ENCODE measurements around the gene NKTR.

The NKTR gene

DNA sequence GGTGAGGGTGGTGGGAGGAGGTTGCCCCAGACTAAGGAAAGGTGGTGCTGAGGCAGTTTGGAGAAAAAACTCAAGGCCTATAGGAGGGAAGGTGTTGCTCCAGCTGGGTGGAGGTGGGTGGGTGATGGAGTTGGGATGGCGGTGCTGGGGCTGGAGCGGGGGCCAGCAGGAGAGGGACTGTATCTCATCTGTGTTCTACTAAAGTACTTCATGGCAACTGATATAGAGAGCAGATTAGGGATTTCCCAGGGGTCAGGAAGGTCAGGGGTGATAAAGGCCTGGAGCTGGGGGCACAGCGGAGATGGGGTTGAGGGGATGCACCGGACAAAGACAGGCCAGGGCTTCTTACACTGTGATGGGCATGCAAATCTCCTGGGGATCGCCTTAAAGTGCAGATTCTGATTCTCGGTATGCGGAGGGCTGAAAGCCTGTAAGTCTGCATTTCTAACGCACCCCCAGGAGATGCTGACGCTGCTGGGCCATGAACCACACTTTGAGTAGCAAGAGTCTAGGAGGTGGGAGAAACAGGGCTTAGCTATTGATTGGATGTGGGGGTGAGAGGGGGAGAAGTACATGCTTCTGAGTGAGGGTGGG lies 89.0 kb downstream of the NKTR start:
- Histone ChIP-seq H3K4me3 (ENCODE audit: low read depth, low read length) (no peak overlapping the region), H3K9me3 (ENCODE audit: control insufficient read depth, insufficient read depth, low read depth, low read length) (no peaks in the 10 kb centered on the region), H3K36me3 (ENCODE audit: control insufficient read depth in 2 of 2, insufficient read depth in 1 of 2, low read length in 2 of 2) (no peaks in the 10 kb centered on the region), H3K4me1 (ENCODE audit: control insufficient read depth, insufficient read depth, low read length) (no peaks in the 10 kb centered on the region), H3K27ac (ENCODE audit: extremely low read depth, low read depth, low read length) (no peak overlapping the region)
- CTCF ChIA-PET: interaction anchor here (0.9 kb wide), 1 partner anchor 29 kb away, joined by 3 read pairs; no protein-coding TSS in a partner anchor
- TF ChIP-seq HOXC10 (CRISPR knock-in tag; IDR thresholded peaks at IDR 0.05) (no peak), ZNF548 (tag by site-specific recombination; IDR thresholded peaks at IDR 0.05) (no peak), ZNF221 (tag by site-specific recombination; IDR thresholded peaks at IDR 0.05; ENCODE audit: borderline replicate concordance) (no peak), KLF16 (tag by site-specific recombination; IDR thresholded peaks at IDR 0.05) (no peak), ZNF514 (tag by site-specific recombination; IDR thresholded peaks at IDR 0.05) (no peak), ZNF670 (tag by site-specific recombination; IDR thresholded peaks at IDR 0.05; ENCODE audit: low read depth) (no peak), ZFP41 (tag by site-specific recombination; IDR thresholded peaks at IDR 0.05; ENCODE audit: borderline replicate concordance) (no peak), ZNF121 (tag by site-specific recombination; IDR thresholded peaks at IDR 0.05) (no peak), ZNF239 (tag by site-specific recombination; IDR thresholded peaks at IDR 0.05) (no peak), ZNF404 (tag by site-specific recombination; IDR thresholded peaks at IDR 0.05) (no peak), MZF1 (tag by site-specific recombination; IDR thresholded peaks at IDR 0.05; ENCODE audit: borderline replicate concordance) (no peak), ZNF19 (tag by site-specific recombination; IDR thresholded peaks at IDR 0.05; ENCODE audit: low read depth) (no peak), TCF7L2 (IDR thresholded peaks at IDR 0.05; ENCODE audit: borderline replicate concordance, low read depth, low read length) (no peak), ZNF335 (tag by site-specific recombination; conservative IDR thresholded peaks at IDR 0.05) (no peak)
- TF ChIP-seq, protein P1, sequence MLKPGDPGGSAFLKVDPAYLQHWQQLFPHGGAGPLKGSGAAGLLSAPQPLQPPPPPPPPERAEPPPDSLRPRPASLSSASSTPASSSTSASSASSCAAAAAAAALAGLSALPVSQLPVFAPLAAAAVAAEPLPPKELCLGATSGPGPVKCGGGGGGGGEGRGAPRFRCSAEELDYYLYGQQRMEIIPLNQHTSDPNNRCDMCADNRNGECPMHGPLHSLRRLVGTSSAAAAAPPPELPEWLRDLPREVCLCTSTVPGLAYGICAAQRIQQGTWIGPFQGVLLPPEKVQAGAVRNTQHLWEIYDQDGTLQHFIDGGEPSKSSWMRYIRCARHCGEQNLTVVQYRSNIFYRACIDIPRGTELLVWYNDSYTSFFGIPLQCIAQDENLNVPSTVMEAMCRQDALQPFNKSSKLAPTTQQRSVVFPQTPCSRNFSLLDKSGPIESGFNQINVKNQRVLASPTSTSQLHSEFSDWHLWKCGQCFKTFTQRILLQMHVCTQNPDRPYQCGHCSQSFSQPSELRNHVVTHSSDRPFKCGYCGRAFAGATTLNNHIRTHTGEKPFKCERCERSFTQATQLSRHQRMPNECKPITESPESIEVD (tag by site-specific recombination; IDR thresholded peaks at IDR 0.05): no peak
- TF ChIP-seq, protein P2, sequence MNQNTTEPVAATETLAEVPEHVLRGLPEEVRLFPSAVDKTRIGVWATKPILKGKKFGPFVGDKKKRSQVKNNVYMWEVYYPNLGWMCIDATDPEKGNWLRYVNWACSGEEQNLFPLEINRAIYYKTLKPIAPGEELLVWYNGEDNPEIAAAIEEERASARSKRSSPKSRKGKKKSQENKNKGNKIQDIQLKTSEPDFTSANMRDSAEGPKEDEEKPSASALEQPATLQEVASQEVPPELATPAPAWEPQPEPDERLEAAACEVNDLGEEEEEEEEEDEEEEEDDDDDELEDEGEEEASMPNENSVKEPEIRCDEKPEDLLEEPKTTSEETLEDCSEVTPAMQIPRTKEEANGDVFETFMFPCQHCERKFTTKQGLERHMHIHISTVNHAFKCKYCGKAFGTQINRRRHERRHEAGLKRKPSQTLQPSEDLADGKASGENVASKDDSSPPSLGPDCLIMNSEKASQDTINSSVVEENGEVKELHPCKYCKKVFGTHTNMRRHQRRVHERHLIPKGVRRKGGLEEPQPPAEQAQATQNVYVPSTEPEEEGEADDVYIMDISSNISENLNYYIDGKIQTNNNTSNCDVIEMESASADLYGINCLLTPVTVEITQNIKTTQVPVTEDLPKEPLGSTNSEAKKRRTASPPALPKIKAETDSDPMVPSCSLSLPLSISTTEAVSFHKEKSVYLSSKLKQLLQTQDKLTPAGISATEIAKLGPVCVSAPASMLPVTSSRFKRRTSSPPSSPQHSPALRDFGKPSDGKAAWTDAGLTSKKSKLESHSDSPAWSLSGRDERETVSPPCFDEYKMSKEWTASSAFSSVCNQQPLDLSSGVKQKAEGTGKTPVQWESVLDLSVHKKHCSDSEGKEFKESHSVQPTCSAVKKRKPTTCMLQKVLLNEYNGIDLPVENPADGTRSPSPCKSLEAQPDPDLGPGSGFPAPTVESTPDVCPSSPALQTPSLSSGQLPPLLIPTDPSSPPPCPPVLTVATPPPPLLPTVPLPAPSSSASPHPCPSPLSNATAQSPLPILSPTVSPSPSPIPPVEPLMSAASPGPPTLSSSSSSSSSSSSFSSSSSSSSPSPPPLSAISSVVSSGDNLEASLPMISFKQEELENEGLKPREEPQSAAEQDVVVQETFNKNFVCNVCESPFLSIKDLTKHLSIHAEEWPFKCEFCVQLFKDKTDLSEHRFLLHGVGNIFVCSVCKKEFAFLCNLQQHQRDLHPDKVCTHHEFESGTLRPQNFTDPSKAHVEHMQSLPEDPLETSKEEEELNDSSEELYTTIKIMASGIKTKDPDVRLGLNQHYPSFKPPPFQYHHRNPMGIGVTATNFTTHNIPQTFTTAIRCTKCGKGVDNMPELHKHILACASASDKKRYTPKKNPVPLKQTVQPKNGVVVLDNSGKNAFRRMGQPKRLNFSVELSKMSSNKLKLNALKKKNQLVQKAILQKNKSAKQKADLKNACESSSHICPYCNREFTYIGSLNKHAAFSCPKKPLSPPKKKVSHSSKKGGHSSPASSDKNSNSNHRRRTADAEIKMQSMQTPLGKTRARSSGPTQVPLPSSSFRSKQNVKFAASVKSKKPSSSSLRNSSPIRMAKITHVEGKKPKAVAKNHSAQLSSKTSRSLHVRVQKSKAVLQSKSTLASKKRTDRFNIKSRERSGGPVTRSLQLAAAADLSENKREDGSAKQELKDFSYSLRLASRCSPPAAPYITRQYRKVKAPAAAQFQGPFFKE (tag by site-specific recombination; IDR thresholded peaks at IDR 0.05; ENCODE audit: borderline replicate concordance): no peak
- TF ChIP-seq, protein P3, sequence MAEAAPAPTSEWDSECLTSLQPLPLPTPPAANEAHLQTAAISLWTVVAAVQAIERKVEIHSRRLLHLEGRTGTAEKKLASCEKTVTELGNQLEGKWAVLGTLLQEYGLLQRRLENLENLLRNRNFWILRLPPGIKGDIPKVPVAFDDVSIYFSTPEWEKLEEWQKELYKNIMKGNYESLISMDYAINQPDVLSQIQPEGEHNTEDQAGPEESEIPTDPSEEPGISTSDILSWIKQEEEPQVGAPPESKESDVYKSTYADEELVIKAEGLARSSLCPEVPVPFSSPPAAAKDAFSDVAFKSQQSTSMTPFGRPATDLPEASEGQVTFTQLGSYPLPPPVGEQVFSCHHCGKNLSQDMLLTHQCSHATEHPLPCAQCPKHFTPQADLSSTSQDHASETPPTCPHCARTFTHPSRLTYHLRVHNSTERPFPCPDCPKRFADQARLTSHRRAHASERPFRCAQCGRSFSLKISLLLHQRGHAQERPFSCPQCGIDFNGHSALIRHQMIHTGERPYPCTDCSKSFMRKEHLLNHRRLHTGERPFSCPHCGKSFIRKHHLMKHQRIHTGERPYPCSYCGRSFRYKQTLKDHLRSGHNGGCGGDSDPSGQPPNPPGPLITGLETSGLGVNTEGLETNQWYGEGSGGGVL (tag by site-specific recombination; IDR thresholded peaks at IDR 0.05): no peak
- TF ChIP-seq, protein P4, sequence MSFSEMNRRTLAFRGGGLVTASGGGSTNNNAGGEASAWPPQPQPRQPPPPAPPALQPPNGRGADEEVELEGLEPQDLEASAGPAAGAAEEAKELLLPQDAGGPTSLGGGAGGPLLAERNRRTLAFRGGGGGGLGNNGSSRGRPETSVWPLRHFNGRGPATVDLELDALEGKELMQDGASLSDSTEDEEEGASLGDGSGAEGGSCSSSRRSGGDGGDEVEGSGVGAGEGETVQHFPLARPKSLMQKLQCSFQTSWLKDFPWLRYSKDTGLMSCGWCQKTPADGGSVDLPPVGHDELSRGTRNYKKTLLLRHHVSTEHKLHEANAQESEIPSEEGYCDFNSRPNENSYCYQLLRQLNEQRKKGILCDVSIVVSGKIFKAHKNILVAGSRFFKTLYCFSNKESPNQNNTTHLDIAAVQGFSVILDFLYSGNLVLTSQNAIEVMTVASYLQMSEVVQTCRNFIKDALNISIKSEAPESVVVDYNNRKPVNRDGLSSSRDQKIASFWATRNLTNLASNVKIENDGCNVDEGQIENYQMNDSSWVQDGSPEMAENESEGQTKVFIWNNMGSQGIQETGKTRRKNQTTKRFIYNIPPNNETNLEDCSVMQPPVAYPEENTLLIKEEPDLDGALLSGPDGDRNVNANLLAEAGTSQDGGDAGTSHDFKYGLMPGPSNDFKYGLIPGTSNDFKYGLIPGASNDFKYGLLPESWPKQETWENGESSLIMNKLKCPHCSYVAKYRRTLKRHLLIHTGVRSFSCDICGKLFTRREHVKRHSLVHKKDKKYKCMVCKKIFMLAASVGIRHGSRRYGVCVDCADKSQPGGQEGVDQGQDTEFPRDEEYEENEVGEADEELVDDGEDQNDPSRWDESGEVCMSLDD (tag by site-specific recombination; IDR thresholded peaks at IDR 0.05): no peak
- TF ChIP-seq, protein P5, sequence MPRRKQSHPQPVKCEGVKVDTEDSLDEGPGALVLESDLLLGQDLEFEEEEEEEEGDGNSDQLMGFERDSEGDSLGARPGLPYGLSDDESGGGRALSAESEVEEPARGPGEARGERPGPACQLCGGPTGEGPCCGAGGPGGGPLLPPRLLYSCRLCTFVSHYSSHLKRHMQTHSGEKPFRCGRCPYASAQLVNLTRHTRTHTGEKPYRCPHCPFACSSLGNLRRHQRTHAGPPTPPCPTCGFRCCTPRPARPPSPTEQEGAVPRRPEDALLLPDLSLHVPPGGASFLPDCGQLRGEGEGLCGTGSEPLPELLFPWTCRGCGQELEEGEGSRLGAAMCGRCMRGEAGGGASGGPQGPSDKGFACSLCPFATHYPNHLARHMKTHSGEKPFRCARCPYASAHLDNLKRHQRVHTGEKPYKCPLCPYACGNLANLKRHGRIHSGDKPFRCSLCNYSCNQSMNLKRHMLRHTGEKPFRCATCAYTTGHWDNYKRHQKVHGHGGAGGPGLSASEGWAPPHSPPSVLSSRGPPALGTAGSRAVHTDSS (tag by site-specific recombination; IDR thresholded peaks at IDR 0.05): no peak
- POLR2A ChIA-PET: no interaction called here
